Kidney capillary endothelial cell (primary cell): ENCODE data around the gene C1orf115.
A peak's percentile ranks its signal among the peaks of the same experiment; 100 is the strongest.
"Not testable (repeated sequence)": the region's sequence is repeated elsewhere in the genome, so short reads cannot be mapped to it uniquely, and the experiment has no call there.

Experiments
- DNase-seq: peaks from one replicate; pipeline ENCODE4 v3.0.0-alpha.2; 2018; ENCODE audit warnings: low spot score

C1orf115 gene

GRCh38 chr1:220726634-220727033, 36.5 kb downstream of the C1orf115 start:
- no peak for DNase-seq

- DNase-seq = no peak
Observed at GRCh38 chr1:220727519-220727918, 37.4 kb downstream of the C1orf115 start.

DNA sequence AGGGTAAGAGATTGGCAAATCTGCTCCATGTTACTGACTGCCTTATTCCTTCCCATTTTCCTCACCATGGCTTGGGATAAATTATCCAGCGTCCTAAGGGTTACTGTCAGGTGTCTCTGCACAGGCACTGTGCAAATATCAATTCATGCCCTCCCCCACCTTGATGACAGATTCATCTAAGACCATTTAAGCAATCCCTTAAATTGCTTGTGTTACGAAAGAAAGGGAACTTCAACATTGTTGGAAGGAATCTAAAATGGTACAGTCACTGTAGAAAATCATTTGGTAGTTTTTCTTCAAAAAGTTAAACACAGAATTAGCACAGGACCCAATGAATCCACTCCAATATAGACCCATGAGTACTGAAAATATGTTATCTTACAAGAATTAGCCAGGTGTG, 40.3 kb downstream of the C1orf115 start:
- no peak for DNase-seq

GRCh38 chr1:220732137-220732536, 42.0 kb downstream of the C1orf115 start:
- DNase-seq = no peak

DNA sequence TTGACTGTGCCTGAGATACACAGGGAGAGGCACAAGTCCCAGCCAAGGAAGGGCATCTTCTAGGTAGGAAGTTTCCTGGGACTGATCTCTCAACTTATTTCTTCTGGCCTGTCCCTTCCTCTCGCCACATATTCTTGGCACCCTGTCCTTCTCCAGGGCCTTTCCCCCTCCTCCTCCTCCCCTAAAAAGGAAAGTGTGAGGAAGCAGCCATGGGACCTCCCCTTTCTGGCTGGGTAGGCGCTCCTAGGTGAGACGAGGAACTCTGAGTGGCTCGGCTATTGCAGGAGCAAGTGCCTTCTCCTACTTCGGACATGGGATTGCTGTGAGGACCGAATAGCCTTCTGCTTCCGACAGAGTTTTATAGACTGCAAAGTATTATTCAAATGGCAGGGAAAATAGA, 42.5 kb downstream of the C1orf115 start:
- no peak for DNase-seq

DNA sequence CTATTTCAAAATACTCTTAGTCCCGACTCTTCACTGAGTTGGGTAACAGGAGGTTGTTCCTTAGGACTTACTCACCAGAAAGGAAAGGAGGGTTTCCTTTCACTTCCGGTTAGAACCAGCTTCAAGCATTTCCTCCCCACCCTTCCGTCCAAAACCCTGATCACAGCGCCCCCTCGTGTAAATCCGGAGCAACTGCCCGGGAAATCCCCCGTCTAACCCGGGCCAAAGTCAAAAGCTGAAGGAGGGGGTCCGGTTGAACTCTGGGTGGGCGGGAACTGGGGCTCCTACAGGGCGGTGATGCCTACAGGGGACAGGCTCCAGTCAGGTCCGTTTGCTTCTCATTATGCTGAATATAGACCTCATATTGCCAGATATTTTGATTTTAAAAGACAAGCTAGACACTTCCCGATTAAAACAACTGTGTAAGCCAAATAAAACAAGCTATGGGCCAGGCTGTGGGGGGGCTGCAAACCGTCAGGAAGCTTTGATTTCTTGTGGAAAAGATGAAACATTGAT, 43.0 kb downstream of the C1orf115 start:
- peak; percentile 88 for DNase-seq

DNA sequence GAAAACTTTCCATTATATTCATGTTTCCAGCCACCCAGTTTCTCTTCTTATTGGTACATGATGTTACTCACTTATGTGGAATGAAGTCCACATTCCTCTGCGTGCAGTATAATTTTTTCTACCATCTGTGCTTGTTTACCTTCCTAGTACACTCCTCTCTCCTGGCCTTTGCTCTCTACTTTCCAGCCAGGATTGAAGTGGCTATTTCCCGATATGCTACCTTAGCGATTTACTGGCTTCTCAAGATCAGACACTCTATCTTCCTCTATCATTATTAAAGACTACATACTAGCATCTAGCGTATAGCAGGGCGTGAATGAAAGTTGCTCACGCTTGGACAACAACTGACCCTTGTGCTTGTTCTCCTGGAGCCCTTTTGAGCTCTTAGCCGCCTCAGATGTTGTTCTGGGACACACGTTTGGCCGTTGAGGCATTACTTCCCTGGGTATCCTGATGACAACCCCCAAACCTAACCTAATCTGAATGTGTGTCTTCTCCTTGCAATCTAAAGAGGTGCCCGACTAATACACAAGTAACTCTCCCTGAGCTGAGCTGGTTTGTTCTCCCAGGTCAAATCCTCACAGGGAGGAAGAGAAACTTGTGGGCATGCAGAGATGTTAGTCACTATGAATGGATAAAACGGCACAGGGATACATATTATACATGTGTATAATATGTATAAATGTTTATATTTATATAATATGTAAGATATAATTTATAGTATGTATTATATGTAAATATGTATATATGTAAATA, 44.6 kb downstream of the C1orf115 start:
- DNase-seq = no peak

GRCh38 chr1:220736283-220736682, 46.1 kb downstream of the C1orf115 start:
- not testable (repeated sequence) for DNase-seq

DNA sequence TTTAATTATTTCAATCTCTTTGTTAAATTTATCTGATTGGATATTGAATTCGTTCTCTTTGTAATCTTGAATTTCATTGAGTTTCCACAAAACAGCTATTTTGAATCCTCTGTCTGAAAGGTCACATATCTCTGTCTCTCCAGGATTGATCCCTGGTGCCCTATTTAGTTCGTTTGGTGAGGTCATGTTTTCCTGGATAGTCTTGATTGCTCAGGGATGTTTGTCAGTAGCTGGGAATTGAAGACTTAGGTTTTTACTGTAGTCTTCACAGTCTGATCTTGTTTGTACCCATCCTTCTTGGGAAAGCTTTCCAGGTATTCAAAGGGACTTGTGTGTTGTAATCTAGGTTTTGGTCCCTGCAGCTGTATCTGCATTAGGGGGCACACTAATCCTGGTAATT, 51.2 kb downstream of the C1orf115 start:
- DNase-seq = no peak

GRCh38 chr1:220741825-220742224, 51.7 kb downstream of the C1orf115 start:
- no peak for DNase-seq

- no peak for DNase-seq
Observed at GRCh38 chr1:220742520-220742919, 52.4 kb downstream of the C1orf115 start.

DNA sequence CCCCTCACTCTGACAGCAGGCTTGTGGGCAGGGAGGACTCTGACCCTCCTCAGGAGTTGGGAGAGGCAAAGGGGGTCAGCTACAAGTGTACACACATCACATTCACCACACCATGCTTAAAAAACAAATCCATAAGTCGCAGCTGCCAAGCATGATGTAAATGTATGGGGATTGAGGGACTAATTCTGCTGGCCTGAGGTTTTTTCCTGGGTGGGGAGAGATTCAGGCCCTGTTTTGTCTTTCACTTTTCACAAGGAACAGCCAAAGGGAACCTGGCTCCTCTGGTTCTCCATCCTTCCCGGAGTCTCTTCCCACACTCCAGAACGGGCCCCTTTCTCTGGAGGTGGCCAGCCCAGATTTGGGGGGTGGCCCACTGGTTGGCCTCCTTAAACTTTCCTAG, 56.7 kb downstream of the C1orf115 start:
- no peak for DNase-seq

DNA sequence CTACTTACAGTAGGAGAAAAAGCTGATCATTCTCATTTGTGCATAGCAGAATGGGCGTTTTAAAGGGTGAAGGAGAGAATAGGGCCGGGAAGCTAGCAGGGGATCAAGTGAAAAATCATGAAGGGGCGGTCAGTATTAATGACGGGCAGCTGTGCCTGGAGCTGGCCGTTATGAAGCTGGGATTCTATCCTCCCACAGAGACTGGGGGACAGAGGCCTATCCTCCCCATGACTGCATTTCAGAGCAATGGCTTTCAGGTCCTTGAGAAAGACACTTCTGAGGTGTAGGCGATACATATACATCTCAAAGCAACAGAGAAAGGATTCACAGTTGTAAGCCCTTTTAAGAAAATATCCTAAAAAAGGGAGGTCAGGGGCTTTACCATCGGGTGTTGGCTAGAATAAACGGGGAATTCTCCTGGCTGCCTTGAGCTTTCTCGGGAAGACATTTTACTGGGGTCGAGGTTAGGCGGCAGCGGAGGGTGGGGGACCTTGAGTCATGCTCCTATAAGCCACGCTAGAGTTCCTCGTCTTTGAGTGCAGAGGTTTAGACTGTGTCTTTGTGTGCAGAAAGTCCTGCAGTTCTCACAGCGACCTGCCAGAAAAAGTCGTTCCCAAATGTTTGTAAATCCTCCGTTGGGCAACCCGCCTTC, 57.4 kb downstream of the C1orf115 start:
- no peak for DNase-seq

DNA sequence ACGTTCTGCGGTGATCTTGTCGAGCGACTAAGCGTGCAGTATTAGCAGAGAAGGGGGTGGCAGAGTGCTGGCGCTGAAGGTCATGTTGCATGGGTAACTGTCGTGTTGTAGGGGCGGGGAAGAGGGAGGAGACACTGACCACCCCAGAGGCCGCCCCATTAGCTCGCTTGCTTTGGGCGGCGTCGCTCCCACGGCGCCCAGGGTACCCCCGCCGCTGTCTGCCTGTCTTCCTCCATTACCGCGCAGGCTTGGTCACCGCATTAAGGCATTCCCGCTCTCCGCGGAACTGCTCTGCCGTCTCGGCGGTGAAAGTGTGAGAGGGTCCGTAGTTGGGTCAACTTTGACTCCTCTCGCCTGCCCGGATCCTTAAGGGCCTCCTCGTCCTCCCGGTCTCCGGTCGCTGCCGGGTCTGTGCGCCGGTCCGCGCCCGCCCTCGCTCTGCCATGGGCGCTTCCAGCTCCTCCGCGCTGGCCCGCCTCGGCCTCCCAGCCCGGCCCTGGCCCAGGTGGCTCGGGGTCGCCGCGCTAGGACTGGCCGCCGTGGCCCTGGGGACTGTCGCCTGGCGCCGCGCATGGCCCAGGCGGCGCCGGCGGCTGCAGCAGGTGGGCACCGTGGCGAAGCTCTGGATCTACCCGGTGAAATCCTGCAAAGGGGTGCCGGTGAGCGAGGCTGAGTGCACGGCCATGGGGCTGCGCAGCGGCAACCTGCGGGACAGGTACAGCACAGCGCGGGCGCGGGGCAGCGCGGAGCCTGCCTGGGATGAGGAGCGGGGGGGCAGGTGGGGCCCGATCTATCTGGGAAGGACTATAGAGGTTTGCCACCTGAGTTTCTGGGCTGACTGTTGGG, 58.1 kb downstream of the C1orf115 start, which contains the start of gene MTARC2:
TSS of gene MTARC2 (plus strand) at position 234 of the 846 bp plus-strand sequence. CDS start at position 444, 210 bp downstream.
- DNase-seq = peak; percentile 47
